CD4-positive, alpha-beta T cell treated with Interferon alpha-2 for 1 hour (primary cell): Measurements from ENCODE around the gene TENM4.

Source experiments
- DNase-seq, 2 donors: peaks; one replicate each; pipeline ENCODE4 v3.0.0-alpha.2; 2020 to 2022

Gene TENM4

GRCh38 chr11:78869293-78869692 is 571.5 kb downstream of the TENM4 start:
- DNase-seq = no peak

DNA sequence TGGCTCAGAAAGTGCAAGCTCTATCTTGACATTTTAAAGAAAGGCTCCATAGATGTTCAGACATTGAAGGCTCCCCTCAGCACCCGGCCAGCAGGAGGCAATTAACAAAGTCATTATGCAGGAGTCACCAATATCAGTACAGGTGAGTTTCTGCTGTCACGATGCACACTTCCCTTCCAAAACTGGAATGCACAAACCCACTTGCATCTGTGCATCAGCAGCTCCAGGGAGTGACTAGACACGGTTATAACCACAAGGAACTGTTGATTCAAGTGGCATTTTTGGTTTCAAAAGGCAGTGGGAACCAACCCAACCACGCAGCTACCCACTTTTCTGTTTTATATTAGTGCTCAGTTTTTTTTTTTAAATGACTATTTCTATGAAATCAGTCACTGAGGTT is 572.3 kb downstream of the TENM4 start:
- DNase-seq = no peak

DNA sequence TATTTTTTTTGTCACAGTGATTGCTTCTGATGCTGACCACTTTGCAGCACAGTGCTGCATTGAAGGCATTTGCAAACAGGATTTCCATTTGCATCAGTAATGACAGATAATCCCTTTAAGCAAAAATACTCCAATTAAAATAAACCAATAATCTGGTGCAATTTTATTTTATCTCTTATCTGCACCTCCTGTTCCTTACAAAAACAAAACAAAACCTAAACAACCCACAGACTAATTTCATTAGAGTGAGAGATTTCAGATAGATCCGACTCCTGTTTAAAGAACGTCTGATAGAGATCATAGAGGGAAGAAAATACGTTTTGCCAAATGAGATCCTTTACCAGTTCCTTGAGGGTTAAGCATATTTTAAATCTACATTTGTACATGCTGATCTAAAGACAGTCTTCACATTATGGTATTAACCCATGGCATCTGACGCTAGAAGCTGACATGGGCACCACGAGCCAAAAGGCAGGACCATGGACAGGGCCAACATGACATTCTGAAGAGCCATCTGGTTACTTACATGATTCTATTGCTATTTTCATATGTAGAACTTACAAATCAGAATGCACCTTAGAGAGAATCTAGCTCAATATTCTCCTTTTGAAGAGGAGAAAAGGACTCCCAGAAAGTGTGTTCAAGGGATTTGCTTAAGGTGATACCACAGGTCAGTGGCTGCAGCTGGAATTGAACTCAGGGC is 580.0 kb downstream of the TENM4 start:
- DNase-seq = no peak

GRCh38 chr11:78857688-78858087 is 583.1 kb downstream of the TENM4 start:
- DNase-seq = no peak

DNA sequence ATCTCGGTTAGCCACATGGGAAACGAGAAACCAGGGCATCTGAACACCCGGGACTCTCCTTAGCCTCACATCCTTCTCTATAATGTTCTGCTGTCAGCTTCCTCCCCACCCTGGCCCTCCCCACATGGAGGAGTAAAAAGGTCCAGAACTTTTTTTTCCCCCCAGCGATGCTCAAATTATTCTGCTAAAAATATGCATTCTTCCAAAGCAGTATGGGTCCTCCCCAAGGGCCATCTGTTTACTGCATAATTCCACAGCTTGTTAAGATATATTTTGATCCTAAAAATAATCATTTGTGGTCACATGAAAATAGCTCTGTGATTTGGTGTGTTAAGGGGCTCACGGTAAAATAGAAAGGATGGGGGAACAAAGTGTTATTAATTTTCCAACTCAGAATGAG is 584.6 kb downstream of the TENM4 start:
- no peak for DNase-seq

- no peak for DNase-seq
Observed at GRCh38 chr11:78855116-78855515, 585.7 kb downstream of the TENM4 start.

- DNase-seq = no peak
Observed at GRCh38 chr11:78853521-78853920, 587.3 kb downstream of the TENM4 start.

- peak in 1 of 2 donors; percentile 12 for DNase-seq
Observed at GRCh38 chr11:78851878-78852586, 588.8 kb downstream of the TENM4 start.

- DNase-seq = no peak
Observed at GRCh38 chr11:78850078-78850477, 590.8 kb downstream of the TENM4 start.

DNA sequence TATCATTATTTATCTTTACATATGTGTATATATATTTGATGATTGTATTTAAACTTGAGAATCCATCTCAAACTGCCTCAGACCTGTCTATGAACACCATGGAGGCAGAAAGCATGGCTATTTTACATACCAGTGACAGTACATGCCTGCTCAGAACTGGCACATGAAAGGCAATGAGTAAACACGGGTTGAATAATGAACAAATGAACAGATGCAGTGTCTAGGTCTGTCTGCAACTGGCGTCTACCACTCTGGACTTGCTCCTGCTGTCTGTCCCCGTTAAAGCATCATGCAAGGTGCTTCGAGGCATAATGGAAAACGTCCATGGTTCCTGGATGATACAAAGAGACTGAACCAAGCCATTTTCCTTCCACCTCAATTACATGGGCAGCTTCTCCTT is 594.6 kb downstream of the TENM4 start:
- DNase-seq = no peak

DNA sequence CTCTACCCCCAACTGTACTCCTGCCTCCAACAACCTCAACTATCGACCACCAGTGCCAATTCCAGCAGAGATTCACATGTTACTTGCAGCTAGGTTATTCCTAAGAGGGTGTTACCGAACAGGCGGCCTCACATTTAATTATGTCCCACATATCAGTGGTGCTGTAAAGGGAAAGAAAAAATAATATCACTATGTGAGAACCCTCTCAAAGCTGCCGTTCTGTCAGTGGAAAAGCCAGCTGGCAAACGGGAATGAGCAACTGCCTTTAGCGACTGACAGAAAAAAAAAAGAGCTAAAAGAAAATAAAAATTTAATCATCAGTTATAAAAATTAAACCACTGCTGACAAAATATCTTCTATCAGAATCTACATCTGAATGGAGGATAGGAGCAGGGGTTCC is 595.3 kb downstream of the TENM4 start:
- DNase-seq = no peak

DNA sequence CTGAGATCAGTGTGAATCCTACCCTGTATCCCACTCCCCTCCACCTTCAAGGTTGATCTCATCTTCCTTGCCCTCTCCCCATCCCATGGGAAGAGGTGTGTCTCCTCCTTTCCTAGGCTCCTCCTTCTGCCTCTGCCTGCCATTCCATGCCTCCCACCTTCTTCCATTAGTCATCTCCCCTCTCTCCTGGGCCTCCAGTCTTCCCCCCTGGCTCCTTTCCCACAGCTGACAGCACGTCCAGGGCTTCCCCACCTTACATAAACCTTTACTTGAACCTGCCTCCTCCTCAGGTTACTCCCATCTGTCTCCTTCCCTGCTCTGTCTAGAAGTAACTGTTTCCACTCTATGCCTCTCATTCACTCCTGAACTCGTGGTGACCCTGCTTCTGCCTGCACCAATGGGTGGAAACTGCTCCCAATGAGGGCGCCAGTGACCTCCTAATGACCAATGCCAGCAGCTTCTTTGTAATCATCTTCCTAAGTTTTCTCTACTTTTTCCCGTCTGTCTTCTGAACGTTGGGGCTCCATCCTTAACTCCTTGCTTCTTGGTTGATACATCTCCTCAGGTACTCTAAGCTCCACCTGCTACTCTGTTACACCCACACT is 599.3 kb downstream of the TENM4 start:
- DNase-seq = no peak

DNA sequence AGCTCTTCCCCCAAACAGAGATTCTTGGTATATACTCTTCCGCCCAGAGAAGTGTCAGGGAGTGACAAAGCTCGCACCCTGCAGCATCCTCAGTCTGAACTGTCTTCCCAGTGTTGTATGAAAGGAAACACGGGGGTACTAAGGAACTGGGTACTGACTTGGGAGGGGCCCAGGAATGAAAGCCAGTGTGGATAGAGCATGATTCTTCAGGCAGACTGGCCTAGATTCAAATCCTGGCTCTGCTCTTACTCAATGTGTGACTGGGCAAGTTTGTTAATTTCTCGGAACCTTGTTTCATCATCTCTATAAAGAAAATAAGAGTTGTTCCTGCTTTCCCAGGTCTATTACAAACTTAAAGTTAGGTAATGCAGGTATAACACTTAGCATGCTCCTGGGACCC is 600.2 kb downstream of the TENM4 start:
- no peak for DNase-seq

DNA sequence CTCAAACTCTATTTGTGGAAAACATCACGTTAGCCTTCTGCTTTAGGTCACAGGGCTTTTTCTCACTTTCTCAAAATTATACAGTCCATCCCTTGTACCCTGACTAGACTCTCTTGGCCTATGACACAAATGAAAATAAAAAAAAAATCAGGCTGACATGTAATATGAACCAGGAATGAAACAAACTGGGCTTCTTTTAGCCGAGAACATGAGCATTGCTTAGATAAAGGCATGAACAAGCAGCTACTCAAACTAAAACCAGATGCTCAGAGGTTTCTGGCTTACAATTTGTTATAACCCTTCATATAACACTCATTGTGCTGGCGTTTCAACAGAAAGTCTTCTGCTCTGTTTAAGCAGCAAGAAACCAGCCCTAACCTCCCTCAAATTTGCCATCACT is 600.6 kb downstream of the TENM4 start:
- DNase-seq = no peak

- no peak for DNase-seq
Observed at GRCh38 chr11:78838417-78838816, 602.4 kb downstream of the TENM4 start.

DNA sequence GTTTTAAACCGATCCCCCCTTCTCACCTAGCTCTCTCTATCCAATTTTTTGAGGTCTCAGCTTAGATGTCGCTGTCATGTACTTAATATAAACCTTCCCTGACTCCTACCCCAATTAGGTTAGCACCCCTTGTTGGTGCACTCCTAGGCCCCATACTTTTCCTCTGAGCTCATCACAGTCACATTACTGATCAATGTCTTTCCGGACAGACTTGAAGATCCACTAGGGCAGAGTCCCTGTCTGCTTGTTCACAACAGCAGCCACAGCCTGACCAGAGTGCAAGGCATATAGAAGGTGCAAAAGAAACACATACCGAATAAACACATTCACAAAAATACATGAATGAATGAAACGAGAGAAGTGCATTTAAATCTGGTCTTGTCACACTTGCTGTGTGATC is 605.2 kb downstream of the TENM4 start:
- no peak for DNase-seq

- DNase-seq = no peak
Observed at GRCh38 chr11:78834886-78835285, 605.9 kb downstream of the TENM4 start.

- DNase-seq = no peak
Observed at GRCh38 chr11:78833237-78833636, 607.6 kb downstream of the TENM4 start.

- DNase-seq = no peak
Observed at GRCh38 chr11:78832226-78832947, 608.4 kb downstream of the TENM4 start.

GRCh38 chr11:78831571-78831970 is 609.3 kb downstream of the TENM4 start:
- no peak for DNase-seq

GRCh38 chr11:78830277-78830819 is 610.5 kb downstream of the TENM4 start:
- no peak for DNase-seq

GRCh38 chr11:78829146-78829545 is 611.7 kb downstream of the TENM4 start:
- DNase-seq = no peak

DNA sequence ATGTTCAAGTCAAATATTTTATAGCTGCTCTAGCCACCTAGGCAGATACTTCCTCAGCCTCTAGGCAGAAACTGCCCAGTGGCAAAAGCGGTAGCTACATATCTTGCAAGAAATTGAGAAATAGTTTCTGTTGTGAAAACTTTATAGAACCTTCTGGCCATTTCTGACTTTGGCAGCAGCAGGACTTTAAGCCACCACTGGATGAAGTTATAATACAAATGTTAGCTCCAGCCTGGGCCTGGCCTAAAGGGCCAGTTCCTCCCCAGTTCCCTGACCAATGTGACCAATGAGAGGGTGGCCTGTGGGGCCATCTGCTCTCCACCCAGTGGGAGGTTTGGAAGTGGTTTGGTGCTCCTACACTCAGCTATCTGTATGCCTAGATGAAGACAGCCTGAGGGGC is 612.2 kb downstream of the TENM4 start:
- DNase-seq = no peak
